OCI-LY1 (cell line): ENCODE measurements around the gene GABRB3.

Experiments
- CTCF ChIP-seq: fragments of 200-600 bp; sonication (generic), shearing (Covaris generic); IDR thresholded peaks from 2 replicates; pipeline ENCODE4 v1.5.1; 2017; ENCODE audit warnings: mild to moderate bottlenecking, antibody characterized with exemption, low read length, moderate library complexity, mixed read lengths
- EZH2 ChIP-seq: fragments of 200-600 bp; sonication (generic), shearing (Covaris generic); IDR thresholded peaks from 2 replicates; pipeline ENCODE4 v1.8.0; 2017; ENCODE audit warnings: borderline replicate concordance, mixed run types, mild to moderate bottlenecking, antibody characterized with exemption, low read length, moderate library complexity, mixed read lengths

- TF ChIP-seq CTCF (no peak), EZH2 (no peak)
Observed at GRCh38 chr15:26521691-26522198, 251.1 kb downstream of the GABRB3 start.
